ENCODE measurements around the gene COX4I2. TPM values are rescaled to one million over a fixed set of nuclear protein-coding genes. Genes with fewer than 3 reads are reported as not detected.
A peak's percentile ranks its signal among the peaks of the same experiment; 100 is the strongest.
"Not testable (repeated sequence)": the region's sequence is repeated elsewhere in the genome, so short reads cannot be mapped to it uniquely, and the experiment has no call there.

Gene COX4I2
- total RNA-seq, 1 donor from 2014 or later = not detected

DNA sequence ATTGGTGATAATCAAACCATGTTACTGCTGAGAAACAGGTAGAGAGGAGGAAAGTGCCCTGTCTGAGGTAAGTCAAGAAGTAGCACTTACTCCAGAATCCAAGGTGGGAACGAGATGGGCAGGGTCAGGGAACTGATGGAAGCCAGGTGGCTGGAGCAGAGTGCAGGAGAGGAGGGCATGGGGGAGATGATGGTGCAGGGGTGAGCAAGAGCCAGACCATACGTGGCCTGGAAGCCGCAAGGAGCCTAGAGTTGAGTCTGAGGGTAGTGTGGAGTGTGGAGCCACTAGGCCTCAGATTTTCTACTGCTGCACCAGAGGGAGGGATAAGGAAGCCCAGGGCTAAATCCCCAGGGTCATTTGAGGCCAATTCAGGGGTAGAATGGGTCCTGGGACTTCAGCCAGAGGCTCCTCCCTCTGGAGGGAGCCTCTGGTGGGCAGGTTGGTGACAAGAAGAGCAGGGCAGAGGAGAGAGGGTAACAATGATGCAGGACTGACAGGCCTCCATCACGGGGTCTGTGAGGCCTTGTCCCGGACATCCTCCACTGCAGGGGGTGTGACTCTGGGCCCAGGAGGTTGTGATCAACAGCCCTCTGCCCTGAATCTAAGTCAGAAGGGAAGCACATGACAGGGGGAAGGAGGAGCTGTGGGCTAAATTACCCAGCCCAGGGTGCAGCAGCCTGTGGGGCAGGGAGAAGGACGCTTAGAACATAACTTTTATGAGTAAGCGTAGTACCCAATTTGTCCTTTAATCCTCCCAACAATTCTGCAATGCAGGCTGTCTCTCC lies 28.7 kb downstream of the COX4I2 start:
- no peaks in the 10 kb centered on the region for H3K9me3 Mint-ChIP-seq (ENCODE audit: unreplicated experiment)
- H3K36me3 Mint-ChIP-seq (ENCODE audit: unreplicated experiment) = peaks cover 24% of the 10 kb centered on the region
- H3K27me3 Mint-ChIP-seq (ENCODE audit: unreplicated experiment) = no peaks in the 10 kb centered on the region
- peaks cover 59% of the 10 kb centered on the region for H3K4me1 Mint-ChIP-seq (ENCODE audit: unreplicated experiment)
- H3K4me3 Mint-ChIP-seq (ENCODE audit: unreplicated experiment) = no peak overlapping the region
- H3K27ac Mint-ChIP-seq (ENCODE audit: unreplicated experiment) = peak overlapping the region; percentile 41
- TF ChIP-seq, protein P1, sequence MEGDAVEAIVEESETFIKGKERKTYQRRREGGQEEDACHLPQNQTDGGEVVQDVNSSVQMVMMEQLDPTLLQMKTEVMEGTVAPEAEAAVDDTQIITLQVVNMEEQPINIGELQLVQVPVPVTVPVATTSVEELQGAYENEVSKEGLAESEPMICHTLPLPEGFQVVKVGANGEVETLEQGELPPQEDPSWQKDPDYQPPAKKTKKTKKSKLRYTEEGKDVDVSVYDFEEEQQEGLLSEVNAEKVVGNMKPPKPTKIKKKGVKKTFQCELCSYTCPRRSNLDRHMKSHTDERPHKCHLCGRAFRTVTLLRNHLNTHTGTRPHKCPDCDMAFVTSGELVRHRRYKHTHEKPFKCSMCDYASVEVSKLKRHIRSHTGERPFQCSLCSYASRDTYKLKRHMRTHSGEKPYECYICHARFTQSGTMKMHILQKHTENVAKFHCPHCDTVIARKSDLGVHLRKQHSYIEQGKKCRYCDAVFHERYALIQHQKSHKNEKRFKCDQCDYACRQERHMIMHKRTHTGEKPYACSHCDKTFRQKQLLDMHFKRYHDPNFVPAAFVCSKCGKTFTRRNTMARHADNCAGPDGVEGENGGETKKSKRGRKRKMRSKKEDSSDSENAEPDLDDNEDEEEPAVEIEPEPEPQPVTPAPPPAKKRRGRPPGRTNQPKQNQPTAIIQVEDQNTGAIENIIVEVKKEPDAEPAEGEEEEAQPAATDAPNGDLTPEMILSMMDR (IDR thresholded peaks at IDR 0.05) = no peak
- DNase-seq (ENCODE audit: extremely low spot score, unreplicated experiment) = no peak

DNA sequence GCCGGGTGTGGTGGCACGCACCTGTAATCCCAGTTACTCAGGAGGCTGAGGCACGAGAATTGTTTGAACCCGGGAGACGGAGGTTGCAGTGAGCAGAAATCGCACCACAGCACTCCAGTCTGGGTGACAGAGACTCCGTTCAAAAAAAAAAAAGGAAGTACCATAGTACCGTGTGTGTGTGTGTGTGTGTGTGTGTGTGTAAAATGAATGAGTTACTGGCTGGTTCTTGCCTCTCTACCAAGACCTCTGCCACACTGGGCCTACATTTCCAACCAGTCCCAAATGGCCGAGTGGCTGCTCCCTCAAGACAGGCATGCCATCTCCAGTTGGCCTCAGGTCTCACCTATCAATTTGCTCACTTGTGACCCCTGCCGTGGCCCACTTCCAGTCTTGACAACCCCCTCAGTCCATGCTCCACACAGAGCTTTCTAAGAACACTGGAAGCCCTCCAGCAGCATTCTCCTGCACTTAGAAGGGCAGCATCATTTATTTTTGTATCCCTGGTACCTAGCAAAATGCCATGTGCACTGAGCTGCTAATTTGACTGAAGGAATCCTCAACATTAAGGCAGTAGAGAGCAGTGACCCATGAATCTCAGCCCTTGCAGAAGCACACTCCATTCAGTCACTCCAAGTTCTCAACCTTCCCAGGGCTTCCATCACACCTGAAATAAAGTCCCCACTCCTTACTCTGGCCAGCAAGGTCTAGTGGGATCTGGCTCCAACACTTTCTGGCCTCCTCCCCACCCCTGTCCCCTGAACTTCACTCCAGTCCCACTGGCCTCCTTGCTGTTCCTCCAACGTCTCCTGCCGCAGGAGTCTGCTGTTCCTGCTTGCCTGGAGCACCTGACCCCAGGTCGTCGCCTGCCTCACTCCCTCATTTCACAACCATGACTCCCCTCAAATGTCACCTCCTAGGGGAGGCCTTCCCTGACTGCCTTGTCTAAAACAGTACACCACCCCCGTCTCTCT lies 29.9 kb downstream of the COX4I2 start:
- Mint-ChIP-seq H3K27ac (ENCODE audit: unreplicated experiment) (peak overlapping the region; percentile 61), H3K4me1 (ENCODE audit: unreplicated experiment) (peaks cover 49% of the 10 kb centered on the region), H3K27me3 (ENCODE audit: unreplicated experiment) (no peaks in the 10 kb centered on the region), H3K36me3 (ENCODE audit: unreplicated experiment) (peaks cover 27% of the 10 kb centered on the region), H3K4me3 (ENCODE audit: unreplicated experiment) (no peak overlapping the region), H3K9me3 (ENCODE audit: unreplicated experiment) (no peaks in the 10 kb centered on the region)
- no peak for DNase-seq (ENCODE audit: extremely low spot score, unreplicated experiment)
- TF ChIP-seq, protein P1 (IDR thresholded peaks at IDR 0.05) = no peak

GRCh38 chr20:31668944-31669343 lies 31.2 kb downstream of the COX4I2 start:
- not testable (repeated sequence) for H3K9me3 Mint-ChIP-seq (ENCODE audit: unreplicated experiment); DNase-seq (ENCODE audit: extremely low spot score, unreplicated experiment); H3K27me3 Mint-ChIP-seq (ENCODE audit: unreplicated experiment); H3K27ac Mint-ChIP-seq (ENCODE audit: unreplicated experiment); H3K4me3 Mint-ChIP-seq (ENCODE audit: unreplicated experiment)
- H3K4me1 Mint-ChIP-seq (ENCODE audit: unreplicated experiment) = peaks cover 41% of the 10 kb centered on the region
- peaks cover 24% of the 10 kb centered on the region for H3K36me3 Mint-ChIP-seq (ENCODE audit: unreplicated experiment)

DNA sequence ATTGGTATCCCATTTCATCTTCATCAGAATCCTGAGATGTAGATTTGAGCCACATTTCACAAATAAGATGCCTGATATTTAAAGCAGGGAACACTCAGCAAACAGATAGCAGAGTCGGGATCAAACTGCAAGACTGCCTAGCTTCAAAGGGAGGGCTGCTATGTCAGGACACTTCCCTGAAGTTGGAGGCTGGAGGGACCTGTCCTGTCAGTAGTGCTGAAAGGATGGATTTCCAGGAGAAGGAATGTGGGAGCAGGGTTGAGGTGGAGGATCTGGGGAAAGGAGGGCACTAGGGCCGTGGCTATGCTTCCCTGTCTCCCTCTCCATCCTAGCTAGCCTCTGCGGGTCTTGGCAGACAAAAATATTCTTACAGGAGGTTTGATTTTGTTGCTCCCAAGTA lies 32.2 kb downstream of the COX4I2 start:
- peaks cover 21% of the 10 kb centered on the region for H3K36me3 Mint-ChIP-seq (ENCODE audit: unreplicated experiment)
- peaks cover 41% of the 10 kb centered on the region for H3K4me1 Mint-ChIP-seq (ENCODE audit: unreplicated experiment)
- peak overlapping the region; percentile 68 for H3K27ac Mint-ChIP-seq (ENCODE audit: unreplicated experiment)
- H3K27me3 Mint-ChIP-seq (ENCODE audit: unreplicated experiment) = no peaks in the 10 kb centered on the region
- TF ChIP-seq, protein P1 (IDR thresholded peaks at IDR 0.05) = no peak
- no peaks in the 10 kb centered on the region for H3K9me3 Mint-ChIP-seq (ENCODE audit: unreplicated experiment)
- H3K4me3 Mint-ChIP-seq (ENCODE audit: unreplicated experiment) = no peak overlapping the region
- DNase-seq (ENCODE audit: extremely low spot score, unreplicated experiment) = no peak

DNA sequence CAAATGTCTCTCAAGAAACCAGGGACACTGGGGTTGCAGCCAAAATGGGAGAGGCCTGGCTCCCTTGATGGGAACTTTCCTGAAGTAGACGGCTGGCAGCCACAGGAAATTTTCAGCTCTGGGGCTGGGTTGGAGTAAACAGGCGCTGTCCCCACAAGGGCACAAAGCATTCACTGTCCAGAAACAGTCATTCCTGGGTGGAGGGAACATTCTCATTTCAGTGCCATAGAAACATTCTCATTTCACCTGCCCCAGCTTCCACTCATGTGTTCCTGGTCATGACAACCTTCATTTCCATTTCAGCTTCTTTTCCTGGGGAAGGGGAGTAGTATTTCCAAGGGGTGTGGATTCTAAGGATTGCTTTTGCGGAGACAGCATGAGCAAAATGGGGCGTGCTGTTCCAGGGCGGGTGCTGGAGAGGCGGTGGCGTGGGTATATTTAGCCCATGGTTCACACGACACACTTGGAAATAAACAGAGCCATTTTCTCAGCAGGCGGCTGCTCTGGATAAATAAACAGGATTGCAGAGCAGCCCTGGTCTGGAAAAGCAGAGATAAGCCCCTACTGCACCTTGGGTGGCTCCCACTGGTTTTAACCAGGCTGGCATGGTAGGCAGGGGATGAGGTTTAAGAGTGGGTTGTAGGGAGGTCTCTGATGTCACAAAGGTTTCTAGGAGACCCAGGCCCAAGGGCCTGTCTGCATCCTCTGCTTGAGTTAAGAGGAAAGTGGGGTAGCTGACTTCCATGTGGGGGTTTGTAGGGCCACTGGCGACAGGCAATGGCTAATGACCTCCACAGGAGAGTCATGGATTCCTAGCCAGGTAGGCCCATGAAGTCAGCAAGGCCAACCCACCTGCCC lies 32.9 kb downstream of the COX4I2 start:
- Mint-ChIP-seq H3K27me3 (ENCODE audit: unreplicated experiment) (no peaks in the 10 kb centered on the region), H3K36me3 (ENCODE audit: unreplicated experiment) (peaks cover 14% of the 10 kb centered on the region), H3K27ac (ENCODE audit: unreplicated experiment) (peak overlapping the region; percentile 68), H3K4me1 (ENCODE audit: unreplicated experiment) (peaks cover 44% of the 10 kb centered on the region), H3K4me3 (ENCODE audit: unreplicated experiment) (no peak overlapping the region), H3K9me3 (ENCODE audit: unreplicated experiment) (no peaks in the 10 kb centered on the region)
- TF ChIP-seq, protein P1 (IDR thresholded peaks at IDR 0.05) = no peak
- DNase-seq (ENCODE audit: extremely low spot score, unreplicated experiment) = no peak

Data from osteocyte (in vitro differentiated cells).